Activated T-cell treated with anti-CD3 and anti-CD28 coated beads for 24 hours (primary cell): ENCODE results near the gene SKAP2.

Experiments used
- DNase-seq: peaks from one replicate; pipeline ENCODE4 v3.0.0-alpha.2; 2020; ENCODE audit warnings: low read depth

Gene SKAP2

GRCh38 chr7:26694713-26695112, 169.7 kb downstream of the SKAP2 start:
- no peak for DNase-seq

GRCh38 chr7:26694141-26694540, 170.2 kb downstream of the SKAP2 start:
- DNase-seq: no peak

GRCh38 chr7:26691886-26692285, 172.5 kb downstream of the SKAP2 start:
- no peak for DNase-seq

GRCh38 chr7:26691406-26691805, 173.0 kb downstream of the SKAP2 start:
- no peak for DNase-seq

- DNase-seq: no peak
These were observed 174.1 kb downstream of the SKAP2 start for GRCh38 chr7:26690135-26690805.

GRCh38 chr7:26688936-26689506, 175.4 kb downstream of the SKAP2 start:
- DNase-seq: no peak

- no peak for DNase-seq
These were observed 176.0 kb downstream of the SKAP2 start for GRCh38 chr7:26688388-26688787.

- DNase-seq: no peak
These were observed 177.4 kb downstream of the SKAP2 start for GRCh38 chr7:26687032-26687431.

- no peak for DNase-seq
These were observed 177.9 kb downstream of the SKAP2 start for GRCh38 chr7:26686448-26686981.

GRCh38 chr7:26685606-26686005, 178.8 kb downstream of the SKAP2 start:
- DNase-seq: no peak

GRCh38 chr7:26684447-26684846, 179.9 kb downstream of the SKAP2 start:
- no peak for DNase-seq

- DNase-seq: no peak
These were observed 181.1 kb downstream of the SKAP2 start for GRCh38 chr7:26683277-26683676.

GRCh38 chr7:26681819-26682418, 182.5 kb downstream of the SKAP2 start:
- no peak for DNase-seq

GRCh38 chr7:26680587-26680986, 183.8 kb downstream of the SKAP2 start:
- DNase-seq: no peak

- DNase-seq: no peak
These were observed 189.1 kb downstream of the SKAP2 start for GRCh38 chr7:26675143-26675887.

- no peak for DNase-seq
These were observed 190.5 kb downstream of the SKAP2 start for GRCh38 chr7:26673858-26674257.

- DNase-seq: no peak
These were observed 191.1 kb downstream of the SKAP2 start for GRCh38 chr7:26673271-26673670.

GRCh38 chr7:26670841-26671240, 193.5 kb downstream of the SKAP2 start:
- DNase-seq: no peak

- no peak for DNase-seq
These were observed 194.1 kb downstream of the SKAP2 start for GRCh38 chr7:26670290-26670689.

- DNase-seq: no peak
These were observed 195.6 kb downstream of the SKAP2 start for GRCh38 chr7:26668821-26669220.

- DNase-seq: peak; percentile 33
These were observed 196.8 kb downstream of the SKAP2 start for GRCh38 chr7:26667514-26668133.

GRCh38 chr7:26664735-26665416, 199.5 kb downstream of the SKAP2 start:
- no peak for DNase-seq
